ENCODE data around the gene PDXK.

Gene PDXK

GRCh38 chr21:43779660-43780059 is 60.7 kb downstream of the PDXK start:
- no peak for DNase-seq (ENCODE audit: low read depth in 2 of 2)

DNA sequence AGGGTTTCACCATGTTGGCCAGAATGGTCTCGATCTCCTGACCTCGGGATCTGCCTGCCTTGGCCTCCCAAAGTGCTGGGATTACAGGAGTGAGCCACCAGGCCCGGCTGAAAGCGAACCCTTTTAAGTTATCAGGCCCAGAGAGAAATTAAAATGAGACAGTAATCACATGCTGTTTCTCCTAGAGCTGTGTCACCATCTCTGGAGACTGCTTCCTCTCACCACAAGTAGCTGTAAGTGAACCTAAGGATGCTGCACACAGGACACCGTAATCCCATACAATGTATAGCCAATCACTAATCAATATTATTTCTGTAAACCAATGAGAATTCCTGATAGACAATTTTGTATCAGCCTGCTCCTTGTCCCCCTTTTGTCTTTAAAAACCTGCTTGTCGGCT is 62.9 kb downstream of the PDXK start:
- DNase-seq (ENCODE audit: low read depth in 2 of 2): no peak

DNA sequence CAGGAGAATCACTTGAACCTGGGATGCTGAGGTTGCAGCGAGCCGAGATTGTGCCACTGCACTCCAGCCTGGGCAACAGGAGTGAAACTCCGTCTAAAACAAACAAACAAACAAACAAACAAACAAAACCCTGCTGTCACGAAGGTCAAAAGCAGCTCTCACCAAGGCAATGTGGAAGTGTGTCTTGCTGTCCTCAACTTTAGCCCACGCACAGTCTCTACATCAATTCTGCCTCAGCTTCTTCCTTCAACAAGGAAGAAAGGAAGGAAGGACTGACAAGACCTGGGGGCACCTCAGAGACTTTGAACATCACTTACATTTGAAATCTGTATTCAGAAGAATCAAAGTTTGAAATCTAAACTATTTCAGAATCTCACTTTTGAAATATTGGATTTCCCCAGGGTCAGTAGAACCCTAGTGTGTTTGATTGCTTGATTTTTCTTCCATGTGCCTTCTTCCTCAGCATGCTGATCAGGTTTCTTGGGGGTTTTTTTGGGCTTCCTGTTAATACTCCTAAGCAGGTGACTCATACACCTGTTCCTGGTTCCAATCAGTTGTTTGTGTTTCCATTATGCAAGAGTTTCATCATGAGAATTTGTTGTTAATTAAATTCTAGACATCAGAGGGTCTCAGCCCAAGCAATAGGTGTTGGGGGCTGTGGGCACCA is 63.6 kb downstream of the PDXK start:
- no peak for DNase-seq (ENCODE audit: low read depth in 2 of 2)

- no peak for DNase-seq (ENCODE audit: low read depth in 2 of 2)
Measured at GRCh38 chr21:43783098-43783700, 64.3 kb downstream of the PDXK start.

DNA sequence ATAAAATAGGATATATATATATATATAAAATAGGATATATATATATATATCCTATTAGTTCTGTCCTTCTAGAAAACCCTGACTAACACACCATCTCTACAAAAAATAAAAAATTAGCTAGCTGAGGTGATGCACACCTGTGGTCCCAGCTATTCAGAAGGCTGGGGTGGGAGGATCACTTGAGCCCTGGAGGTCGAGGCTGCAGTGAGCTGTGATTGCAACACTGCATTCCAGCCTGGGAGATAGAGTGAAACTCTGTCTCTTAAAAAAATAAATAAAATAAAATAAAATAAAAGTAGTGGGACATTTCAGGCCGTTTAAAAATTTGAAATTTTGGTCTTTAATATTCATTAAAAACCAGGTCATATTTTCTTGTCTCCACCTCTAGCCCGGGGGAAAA is 66.2 kb downstream of the PDXK start:
- no peak for DNase-seq (ENCODE audit: low read depth in 2 of 2)

DNA sequence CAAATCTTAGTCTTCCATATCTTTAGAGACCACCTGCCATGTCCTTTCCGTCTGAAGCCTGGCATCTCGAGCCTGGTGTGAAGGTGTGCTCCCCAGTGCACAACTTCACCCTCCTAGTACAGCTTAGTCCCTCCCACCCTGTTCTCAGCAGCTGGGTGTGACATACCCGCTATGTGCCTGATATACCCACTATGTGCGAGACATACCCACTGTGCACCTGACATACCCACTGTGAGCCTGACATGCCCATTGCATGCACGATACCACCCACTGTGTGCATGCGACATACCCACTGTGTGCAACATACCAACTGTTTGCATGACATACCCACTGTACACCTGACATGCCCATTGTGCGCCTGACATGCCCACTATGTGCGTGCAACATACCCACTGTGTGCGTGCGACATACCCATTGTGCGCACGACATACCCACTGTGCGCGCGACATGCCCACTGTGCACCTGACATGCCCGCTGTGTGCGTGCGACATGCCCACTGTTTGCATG is 67.4 kb downstream of the PDXK start:
- DNase-seq (ENCODE audit: low read depth in 2 of 2): no peak

DNA sequence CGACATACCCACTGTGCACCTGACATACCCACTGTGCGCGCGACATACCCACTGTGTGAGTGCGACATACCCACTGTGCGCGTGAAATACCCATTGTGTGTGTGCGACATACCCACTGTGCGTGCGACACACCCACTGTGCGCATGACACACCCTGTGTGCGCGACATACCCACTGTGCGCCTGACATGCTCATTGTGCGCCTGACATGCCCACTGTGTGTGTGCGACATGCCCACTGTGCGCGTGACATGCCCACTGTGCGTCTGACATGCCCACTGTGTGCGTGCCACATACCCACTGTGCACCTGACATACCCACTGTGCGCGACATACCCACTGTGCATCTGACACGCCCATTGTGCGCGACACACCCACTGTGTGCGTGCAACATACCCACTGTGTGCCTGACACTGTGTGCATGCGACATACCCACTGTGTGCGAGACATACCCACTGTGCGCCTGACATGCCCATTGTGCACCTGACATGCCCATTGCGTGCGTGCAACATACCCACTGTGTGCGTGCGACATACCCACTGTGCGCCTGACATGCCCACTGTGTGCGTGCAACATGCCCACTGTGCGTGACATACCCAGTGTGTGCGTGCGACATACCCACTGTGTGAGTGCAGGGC is 68.0 kb downstream of the PDXK start:
- DNase-seq (ENCODE audit: low read depth in 2 of 2): no peak

GRCh38 chr21:43789276-43790009 is 70.5 kb downstream of the PDXK start, which contains the start of gene RRP1:
Gene RRP1 (plus strand): TSS chr21:43789577. CDS start chr21:43789630, 53 bp downstream.
- peak; percentile 88 to 90 for DNase-seq (ENCODE audit: low read depth in 2 of 2)

- DNase-seq (ENCODE audit: low read depth in 2 of 2): no peak
Measured at GRCh38 chr21:43790010-43790524, 71.1 kb downstream of the PDXK start.

- DNase-seq (ENCODE audit: low read depth in 2 of 2): no peak
Measured at GRCh38 chr21:43792406-43792805, 73.5 kb downstream of the PDXK start.

DNA sequence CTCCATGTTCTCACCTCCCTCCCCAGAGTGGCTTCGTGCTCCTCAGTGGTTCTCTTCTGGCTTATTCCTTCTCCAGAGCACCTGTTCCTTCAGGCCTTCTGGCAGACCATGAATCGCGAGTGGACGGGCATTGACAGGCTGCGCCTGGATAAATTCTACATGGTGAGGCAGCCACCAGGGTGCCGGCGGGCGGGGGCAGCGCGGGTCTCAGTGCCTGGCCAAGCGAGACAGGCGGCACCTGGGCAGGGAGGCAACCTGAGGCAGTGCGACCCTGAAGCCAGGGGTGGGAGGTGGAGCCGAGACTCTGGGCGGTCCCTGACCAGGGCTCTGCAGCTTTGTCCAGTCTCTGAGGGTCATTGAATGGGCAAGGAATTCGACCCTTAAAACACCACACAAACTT is 74.3 kb downstream of the PDXK start:
- DNase-seq (ENCODE audit: low read depth in 2 of 2): no peak

GRCh38 chr21:43794311-43794710 is 75.4 kb downstream of the PDXK start:
- no peak for DNase-seq (ENCODE audit: low read depth in 2 of 2)

DNA sequence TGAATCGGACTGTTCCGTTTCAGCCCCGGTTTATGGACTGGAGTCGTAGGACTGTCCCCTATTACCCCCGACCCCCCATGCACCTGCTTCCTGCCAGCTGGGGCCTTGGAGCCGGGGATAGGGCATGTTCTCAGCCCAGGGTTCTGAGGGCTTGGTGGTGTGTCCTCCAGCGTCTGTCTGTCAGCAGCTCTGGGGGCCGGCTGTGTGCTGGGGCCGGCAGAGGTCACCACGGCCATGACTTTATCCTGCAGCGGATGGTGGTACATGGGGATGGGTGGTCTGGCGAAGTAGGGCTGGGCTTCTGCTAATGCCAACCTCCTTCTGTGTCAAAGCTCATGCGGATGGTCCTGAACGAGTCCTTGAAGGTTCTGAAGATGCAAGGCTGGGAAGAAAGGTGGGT is 75.9 kb downstream of the PDXK start:
- no peak for DNase-seq (ENCODE audit: low read depth in 2 of 2)

DNA sequence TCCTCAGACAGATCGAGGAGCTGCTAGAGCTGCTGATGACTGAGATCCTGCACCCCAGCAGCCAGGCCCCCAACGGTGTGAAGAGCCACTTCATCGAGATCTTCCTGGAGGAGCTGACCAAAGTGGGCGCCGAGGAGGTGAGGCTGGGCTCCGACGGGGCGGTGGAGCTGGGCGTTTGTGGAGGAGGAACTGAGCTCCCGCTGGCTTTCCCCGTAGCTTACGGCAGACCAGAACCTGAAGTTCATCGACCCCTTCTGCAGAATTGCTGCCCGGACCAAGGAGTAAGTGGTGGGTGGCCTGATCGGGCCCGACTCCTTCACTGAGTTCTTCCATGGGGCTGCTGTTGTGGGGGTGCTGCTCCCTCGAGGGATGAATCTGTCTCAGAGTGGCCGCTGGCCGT is 78.5 kb downstream of the PDXK start:
- no peak for DNase-seq (ENCODE audit: low read depth in 2 of 2)

- DNase-seq (ENCODE audit: low read depth in 2 of 2): no peak
Measured at GRCh38 chr21:43797925-43798715, 79.2 kb downstream of the PDXK start.

GRCh38 chr21:43799301-43799840 is 80.4 kb downstream of the PDXK start:
- DNase-seq (ENCODE audit: low read depth in 2 of 2): no peak

DNA sequence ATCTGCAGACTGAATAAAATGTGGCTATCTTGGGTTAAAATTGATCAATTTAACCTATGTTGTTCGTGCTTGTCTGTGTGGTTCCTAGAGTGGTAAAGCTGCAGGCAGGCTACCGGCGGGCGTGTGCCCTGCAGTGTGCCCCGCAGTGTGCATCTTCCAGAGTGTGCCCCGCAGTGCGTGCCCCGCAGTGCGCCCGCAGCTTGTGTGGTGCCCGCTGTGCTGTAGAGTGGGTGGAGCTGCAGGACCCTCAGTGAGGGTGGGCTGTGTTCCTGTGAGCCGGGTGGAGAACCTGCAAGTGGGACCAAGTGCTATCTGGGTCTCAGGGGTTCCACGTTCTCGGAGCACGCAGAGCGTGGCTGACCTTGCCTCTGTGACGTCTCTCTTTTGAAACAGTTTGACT is 81.2 kb downstream of the PDXK start:
- no peak for DNase-seq (ENCODE audit: low read depth in 2 of 2)

GRCh38 chr21:43800566-43800965 is 81.6 kb downstream of the PDXK start:
- no peak for DNase-seq (ENCODE audit: low read depth in 2 of 2)

- no peak for DNase-seq (ENCODE audit: low read depth in 2 of 2)
Measured at GRCh38 chr21:43801006-43801783, 82.3 kb downstream of the PDXK start.

DNA sequence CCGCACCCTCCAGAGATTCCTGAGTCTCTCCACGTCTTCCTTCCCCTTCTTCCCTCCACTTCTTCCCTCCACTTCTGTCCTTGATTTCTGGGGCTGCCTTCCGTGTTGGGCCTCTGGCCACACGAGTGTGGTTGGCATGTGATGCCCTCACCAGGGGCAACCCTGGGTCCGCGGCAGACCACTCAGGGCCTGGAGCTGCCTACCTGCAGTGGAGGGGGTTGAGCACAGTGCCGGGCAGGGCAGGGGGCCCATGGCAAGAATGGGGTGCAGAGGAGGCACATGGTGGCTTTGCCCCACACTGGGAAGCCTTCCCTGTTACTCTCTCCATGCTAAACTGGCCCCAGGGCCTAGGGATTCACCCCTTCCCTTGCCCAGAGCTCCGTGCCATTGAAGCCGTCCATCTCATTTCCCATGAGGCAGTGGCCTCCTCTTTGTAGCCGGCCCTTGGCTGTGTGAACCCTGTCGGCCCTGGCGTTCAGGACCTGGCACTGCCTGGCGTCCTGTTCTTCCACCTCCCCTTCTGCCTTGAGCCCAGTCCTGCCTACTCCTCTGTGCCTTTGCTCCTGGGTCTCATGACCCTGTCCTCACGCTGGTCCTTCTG is 83.9 kb downstream of the PDXK start:
- no peak for DNase-seq (ENCODE audit: low read depth in 2 of 2)
